Epithelial cell of proximal tubule (primary cell): ENCODE measurements around the gene BCL7B. TPM values are rescaled to one million over a fixed set of nuclear protein-coding genes. Genes with fewer than 3 reads are reported as not detected.

Experiments
- total RNA-seq: library from RNA; depleted of rRNA; stranded (reverse); fragments of >200 nt; gene quantifications from 2 replicates; pipeline ENCODE4 v1.2.3, GENCODE V29; 2015

The BCL7B gene
- total RNA-seq, 1 donor from 2014 or later = 64.2 TPM

Other genes with a start within 250 kb of the BCL7B start
- gene NSUN5, start 248.9 kb downstream of the BCL7B start, total RNA-seq = 39.8 and 80.3 TPM in 2 replicates
- gene TRIM50, start 229.6 kb downstream of the BCL7B start, total RNA-seq = not detected in 2 replicates
- not detected in 2 replicates for gene FKBP6, start 229.5 kb downstream of the BCL7B start, total RNA-seq
- 1.8 and 4.0 TPM in 2 replicates for gene FZD9, start 123.9 kb downstream of the BCL7B start, total RNA-seq
- 47.2 and 51.9 TPM in 2 replicates for gene BAZ1B, start 35.4 kb downstream of the BCL7B start, total RNA-seq
- 29.6 and 56.4 TPM in 2 replicates for gene TBL2, start 20.9 kb upstream of the BCL7B start, total RNA-seq
- gene MLXIPL, start 66.8 kb upstream of the BCL7B start, total RNA-seq = not detected in 2 replicates
- gene VPS37D, start 110.1 kb upstream of the BCL7B start, total RNA-seq = 4.1 and 12.2 TPM in 2 replicates
- gene DNAJC30, start 125.8 kb upstream of the BCL7B start, total RNA-seq = 2.7 and 6.1 TPM in 2 replicates
- gene BUD23, start 125.9 kb upstream of the BCL7B start, total RNA-seq = 65.2 and 87.1 TPM in 2 replicates
- 18.0 and 22.4 TPM in 2 replicates for gene STX1A, start 162.0 kb upstream of the BCL7B start, total RNA-seq
- 52.1 and 53.6 TPM in 2 replicates for gene ABHD11, start 181.1 kb upstream of the BCL7B start, total RNA-seq
- 29.7 and 85.9 TPM in 2 replicates for gene CLDN3, start 212.6 kb upstream of the BCL7B start, total RNA-seq